AML-193 (cell line): ENCODE results near the gene GPR162.

ENCODE experiments used
- DNase-seq, 2 experiments: peaks; one replicate each; lab custom pipeline; 2025; lab: John Stamatoyannopoulos, UW

Gene GPR162

DNA sequence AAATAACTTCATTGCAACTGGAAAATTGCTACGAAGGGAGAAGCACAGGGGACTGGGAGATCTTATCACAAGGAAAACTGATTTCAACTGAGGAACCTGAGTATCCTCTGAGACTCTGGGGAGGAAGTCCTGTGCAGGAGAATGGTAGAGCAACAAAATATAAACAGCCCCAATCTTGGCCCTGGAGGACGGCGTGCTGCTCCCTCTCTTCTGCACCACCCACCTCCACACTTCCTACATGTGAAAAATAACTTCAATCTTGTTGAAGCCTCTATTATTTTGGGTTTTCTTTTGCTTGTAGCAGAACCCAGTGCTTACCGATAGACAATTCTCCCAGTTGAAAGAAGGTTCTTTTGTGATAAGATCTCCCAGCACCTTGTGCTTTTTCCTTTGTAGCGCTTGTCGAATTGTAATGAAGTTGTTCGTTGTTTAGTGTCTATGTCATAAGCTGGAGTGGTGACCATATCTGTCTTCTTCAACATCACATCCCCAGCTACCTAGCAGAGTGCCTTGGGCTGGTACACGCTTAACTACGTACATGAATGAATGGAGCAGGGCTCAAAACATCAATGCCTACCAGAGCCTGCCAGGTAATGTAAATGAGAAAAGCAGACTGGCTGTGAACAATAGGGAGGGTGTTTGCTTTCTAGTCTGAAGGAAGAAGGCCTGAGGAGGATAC lies 35.1 kb upstream of the GPR162 start:
- no peak for DNase-seq

DNA sequence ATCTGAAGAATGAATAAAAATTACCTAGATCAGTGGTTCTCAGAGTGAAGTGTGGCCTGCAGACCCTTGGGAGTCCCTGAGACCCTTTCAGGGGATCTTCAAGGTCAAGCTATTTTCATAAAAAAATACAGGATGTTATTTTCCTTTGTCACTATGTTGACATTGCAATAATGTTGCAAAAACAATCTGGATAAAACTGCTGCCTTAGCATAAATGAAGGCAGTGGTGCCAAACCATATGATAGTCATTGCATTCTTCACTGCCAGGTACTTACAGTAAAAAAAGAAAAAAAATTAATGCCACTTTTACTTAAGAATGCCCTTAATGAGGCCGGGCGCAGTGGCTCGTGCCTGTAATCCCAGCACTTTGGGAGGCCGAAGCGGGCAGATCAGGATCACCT lies 34.3 kb upstream of the GPR162 start:
- DNase-seq = no peak

DNA sequence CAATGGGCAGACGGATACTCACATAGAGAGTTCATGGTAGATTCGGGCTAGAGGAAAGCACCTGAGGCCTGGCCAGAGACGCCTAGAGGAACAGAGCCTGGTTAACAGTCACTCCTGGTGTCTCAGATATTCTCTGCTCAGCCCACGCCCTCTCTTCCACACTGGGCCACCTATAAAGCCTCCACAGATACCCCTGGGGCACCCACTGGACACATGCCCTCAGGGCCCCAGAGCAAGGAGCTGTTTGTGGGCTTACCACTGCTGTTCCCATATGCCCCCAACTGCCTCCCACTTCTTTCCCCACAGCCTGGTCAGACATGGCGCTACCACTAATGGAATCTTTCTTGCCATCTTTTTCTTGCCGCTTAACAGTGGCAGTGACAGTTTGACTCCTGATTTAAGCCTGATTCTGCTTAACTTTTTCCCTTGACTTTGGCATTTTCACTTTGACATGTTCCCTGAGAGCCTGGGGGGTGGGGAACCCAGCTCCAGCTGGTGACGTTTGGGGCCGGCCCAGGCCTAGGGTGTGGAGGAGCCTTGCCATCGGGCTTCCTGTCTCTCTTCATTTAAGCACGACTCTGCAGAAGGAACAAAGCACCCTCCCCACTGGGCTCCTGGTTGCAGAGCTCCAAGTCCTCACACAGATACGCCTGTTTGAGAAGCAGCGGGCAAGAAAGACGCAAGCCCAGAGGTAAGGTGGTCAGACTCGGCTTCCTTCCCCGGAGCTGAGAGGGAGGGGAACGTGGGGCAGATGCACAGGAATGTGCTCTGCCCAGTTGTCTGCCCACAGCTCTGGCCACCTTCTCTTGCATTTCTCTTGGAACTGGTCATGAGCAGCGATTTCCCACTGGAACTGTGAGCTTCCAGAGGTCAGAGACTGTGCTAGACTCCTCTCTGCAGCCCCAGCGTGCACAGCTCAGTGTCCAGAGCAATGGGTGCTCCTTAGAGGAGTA lies 32.4 kb upstream of the GPR162 start, which contains the start of gene CD4:
CD4 (plus strand) TSS at position 557 of the 953 bp plus-strand sequence. CDS start 10,611 bp downstream, outside the sequence.
- peak in 1 of 2 experiments; percentile 46 for DNase-seq

DNA sequence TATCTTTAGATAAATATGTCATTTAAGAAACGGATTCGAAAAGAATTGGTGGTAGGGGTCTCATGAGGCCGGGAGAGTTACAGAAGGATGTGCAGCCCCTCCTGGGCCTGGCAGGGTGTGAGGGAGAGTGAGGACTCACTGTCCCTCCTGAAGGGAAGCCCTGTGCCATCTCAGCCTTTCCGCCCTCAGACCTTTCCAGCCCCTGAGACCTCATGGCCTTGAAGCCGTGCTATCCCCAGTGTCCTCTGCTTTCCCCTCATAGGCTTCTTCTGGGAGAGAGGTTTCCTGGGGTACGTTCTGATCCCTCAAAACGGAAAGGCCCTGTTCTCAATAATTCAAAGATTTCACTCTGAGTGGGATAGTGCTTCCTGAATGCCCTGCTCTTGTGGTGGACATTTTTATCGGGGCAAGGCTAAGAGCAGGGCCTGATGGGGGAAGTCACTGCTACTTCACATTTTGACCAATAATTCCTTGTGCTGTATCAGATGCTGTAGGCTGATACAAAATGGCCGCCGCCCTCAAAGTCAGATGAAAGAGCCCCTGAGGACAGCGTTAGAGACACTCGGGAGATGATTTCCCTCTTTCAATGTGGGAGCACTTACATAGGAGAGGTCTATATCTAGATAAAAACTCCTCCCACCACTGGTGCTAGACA lies 31.0 kb upstream of the GPR162 start:
- no peak for DNase-seq

DNA sequence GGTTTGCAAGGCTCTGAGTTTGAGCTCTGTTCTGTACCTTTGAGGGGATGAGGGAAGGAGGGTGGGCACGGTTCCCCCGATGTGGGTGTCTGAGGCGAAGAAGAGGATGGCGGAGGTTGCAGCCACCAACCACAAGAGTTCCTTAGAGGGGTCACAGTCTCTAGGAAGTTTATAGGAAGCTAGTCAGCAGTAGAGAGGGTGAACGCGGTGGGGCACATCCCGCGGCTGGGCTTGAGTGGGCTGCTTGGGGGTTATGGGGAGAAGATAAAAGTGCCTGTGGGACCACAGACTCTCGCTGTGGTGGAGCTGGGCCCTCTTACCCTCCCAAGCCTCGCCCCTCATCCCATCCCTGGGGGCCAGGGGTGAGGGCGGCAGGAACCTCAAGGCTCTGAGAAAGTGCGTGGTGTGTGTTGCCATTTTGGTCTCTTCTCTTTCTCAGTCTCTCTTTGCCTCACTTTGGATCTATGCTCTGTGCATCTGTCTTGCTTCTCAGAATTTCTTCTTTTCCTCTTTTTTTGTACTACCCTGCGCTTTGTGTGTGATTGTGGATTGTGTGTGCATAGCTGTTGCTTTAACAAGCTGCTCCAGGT lies 29.6 kb upstream of the GPR162 start:
- no peak for DNase-seq

DNA sequence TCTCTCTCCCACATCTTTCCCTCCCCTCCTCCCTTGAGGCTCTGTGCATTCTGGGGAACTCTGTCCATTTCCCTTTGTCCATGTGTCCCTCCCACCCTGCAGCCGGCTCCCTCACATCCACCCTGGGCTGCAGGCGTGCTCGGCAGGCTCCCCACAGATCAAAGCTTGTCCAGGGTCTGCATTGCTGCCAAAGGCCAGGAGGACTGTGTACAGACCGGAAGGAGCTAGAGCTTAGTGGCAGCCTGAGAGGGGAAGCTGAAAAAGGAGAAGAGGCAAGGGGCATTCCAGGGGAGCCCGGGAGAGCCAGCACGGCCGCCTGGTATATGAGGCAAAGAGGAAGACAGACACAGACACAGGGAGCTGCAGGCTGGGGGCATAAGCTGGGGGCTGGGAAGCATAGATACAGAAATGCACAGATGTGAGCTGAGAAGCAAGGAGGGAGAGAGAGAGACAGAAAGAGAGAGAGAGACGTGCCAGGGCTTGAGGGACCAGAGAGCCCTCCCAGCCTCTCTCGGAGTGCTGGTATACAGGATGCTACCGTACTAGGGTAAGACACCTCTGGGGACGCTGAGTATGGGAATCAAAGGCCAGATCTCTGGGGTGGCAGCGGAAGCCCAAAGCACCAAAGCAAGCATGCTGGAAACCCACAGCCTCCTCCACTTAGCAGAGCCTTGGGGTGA lies 29.0 kb upstream of the GPR162 start:
- DNase-seq = peak; percentile 73 to 81

DNA sequence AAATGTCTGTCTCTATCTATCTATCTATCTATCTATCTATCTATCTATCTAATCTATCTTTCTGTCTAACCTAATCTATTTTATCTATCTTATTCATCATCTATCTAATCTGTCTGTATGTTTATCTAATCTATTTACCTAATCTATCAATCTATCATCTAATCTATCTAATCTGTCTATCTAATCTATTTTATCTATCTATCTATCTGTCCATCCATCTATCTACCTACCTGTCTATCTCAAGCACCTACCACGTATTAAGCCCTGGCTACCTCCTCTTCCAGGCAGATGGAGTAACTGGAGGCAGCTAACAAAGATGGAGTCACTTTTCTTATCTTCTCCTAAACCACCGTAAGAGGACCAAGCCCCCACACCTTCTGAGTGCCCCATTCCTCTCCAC lies 26.5 kb upstream of the GPR162 start:
- no peak for DNase-seq

DNA sequence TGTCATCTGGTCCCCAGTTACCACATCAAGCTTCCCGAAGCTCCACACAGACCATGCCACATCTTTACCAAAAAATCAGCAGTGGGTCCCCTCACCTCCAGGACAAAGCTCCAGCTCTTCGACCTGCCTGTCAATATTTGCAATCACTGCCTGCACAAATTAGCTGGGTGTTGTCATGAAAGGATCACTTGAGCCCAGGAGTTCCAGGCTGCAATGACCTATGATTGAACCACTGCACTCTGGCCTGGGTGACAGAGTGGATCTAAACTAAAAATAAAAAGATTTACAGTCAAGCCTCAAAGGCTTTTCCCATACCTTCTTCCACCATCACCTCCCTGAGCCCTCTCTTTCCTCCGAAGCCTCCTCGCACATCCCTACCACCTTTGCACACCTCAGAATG lies 25.0 kb upstream of the GPR162 start:
- DNase-seq = no peak

DNA sequence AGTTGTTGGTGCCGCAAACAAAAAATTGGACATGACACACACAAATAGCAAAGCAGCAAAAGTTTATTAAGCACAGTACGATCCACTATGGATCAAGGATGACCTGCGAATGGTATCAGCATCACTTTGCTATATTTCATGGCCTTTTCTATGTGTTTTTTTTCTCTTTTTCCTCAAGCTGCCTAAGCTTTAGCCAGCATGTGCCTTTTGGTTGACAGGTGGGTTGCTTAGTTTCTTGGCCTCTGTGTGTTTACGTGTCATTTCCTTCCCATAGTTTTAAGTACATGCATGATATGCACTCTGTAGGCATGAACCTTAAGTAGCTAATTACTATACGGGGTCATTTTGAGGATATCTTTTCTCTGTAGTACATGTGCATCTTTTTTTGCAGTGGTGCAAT lies 22.5 kb upstream of the GPR162 start:
- no peak for DNase-seq

DNA sequence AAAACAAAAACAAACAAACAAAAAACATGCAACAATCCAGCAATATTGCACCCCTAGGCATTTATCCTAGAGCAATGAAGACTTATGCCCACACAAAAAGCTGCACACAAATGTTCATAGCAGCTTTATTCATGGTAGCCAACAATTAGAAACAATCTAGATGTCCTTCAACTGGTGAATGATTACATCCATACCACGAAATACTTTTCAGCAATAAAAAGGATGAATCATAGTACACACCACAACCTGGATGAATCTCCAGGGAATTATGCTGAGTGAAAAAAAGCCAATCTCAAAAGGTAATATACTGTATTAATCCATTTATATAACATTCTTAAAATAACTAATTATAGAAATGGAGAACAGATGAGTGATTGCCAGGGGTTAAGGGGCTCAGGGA lies 14.5 kb upstream of the GPR162 start:
- no peak for DNase-seq

DNA sequence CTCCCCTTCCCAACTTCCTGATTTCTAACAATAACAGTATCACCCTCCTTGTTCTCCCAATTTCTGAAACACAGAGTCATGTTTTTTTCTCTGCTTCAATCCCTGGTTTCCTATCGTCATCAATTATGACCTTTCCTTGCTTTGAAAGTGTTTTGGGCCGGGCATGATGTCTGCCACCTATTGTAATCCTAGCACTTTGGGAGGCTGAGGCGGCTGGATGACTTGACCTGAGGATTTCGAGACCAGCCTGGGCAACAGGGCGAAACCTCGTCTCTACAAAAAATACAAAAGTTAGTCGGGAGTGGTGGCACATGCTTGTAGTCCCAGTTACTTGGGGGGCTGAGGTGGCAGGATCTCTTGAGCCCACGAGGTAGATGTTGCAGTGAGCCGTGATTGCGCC lies 12.6 kb upstream of the GPR162 start:
- no peak for DNase-seq

DNA sequence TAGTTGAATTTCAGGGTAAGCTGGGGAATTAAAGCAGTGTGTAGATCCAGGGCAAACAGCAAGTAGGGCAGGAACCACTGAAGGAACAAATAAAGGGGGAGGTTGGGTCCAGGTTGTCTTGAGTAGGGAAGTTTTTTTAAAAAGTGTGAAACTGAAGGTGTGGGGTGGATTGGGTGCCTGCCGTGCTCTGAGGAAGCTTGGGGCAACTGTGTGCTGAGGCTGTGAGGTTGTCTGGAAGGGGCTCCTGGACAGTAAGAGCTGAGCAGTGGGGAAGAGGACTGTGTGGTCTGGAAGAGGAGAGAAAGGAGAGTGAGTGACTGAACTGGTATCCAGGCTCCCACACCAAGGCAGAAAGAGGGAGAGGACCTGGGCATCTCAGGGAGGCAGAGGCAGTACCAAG lies 10.9 kb upstream of the GPR162 start:
- no peak for DNase-seq

DNA sequence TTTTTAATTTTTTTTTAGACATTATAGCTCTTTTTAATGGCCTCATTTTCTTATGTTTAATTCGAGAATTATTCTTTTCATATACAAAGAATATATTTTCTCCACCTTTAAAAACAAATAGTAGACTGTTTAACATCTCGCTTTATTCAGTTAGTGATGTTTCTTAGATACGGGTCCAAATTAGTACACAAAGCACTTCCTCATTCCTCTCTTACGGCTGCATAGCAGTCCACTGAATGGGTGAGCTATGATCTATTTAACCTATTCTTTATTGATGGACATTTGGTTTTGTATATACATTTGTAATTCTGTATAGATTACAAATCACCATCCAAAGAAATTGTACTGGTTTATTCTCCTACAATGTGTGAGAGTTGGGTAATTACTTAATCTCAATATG lies 8.3 kb upstream of the GPR162 start:
- DNase-seq = no peak

DNA sequence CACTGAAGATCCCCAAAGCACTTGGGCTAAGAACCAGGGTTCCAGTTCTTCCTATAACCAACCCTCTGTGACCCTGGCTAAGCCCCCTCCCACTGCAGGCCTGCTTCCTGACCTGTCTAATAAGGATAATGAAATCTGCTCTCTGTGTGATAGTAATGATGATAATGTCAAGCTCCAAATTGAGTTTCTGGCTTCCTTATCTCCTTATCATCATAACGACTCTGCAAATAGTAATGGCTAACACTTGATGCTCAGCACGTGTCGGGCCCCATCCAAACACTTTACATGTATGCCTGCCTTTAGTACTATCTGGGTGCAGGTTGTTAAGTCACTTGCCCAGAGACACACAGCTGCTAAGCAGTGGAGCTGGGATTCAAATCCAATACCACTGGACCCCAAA lies 5.0 kb upstream of the GPR162 start:
- DNase-seq = no peak

DNA sequence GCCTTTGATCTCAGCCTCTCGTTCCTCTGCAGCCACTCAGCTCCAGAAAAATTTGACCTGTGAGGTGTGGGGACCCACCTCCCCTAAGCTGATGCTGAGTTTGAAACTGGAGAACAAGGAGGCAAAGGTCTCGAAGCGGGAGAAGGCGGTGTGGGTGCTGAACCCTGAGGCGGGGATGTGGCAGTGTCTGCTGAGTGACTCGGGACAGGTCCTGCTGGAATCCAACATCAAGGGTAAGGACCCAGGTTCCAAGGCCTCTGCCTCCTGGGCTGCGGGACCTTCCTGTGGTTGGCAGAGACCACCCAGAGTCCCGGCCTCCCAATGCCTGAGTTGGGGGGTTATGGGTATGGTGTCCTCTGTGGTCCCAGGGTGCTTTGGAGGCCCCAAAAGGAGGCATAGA lies 4.5 kb upstream of the GPR162 start:
- DNase-seq = no peak

DNA sequence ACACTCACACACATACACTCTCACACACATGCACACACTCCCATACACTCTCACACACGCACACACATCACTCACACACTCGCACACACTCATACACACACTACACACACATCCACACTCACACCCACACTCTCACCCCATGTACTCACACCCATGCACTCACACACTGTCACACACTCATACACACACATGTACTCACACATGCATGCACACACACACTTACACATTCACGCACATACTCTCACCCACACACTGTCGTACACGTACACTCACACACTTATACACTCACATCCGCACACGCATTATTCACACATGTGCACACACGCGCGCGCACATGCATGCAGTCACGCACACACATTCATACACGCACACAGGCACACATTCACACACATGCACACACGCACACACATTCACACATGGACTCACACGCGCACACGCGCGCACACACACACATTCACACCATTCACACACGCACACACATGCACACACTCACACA lies 3.9 kb upstream of the GPR162 start:
- no peak for DNase-seq

DNA sequence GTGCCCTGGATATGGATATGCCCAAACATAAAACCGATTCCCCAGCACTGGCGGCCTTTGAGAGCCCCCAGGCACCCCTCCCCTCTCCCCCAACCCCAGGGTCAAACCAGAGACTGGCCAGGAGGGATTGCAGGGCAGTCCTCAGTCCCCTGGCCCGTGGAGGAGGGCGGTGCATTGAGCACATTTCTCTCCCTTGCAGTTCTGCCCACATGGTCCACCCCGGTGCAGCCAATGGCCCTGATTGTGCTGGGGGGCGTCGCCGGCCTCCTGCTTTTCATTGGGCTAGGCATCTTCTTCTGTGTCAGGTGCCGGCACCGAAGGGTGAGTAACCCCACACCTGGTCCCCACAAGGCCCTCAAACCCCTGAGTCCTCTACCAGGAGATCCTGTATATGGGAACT lies 3.4 kb upstream of the GPR162 start:
- no peak for DNase-seq

DNA sequence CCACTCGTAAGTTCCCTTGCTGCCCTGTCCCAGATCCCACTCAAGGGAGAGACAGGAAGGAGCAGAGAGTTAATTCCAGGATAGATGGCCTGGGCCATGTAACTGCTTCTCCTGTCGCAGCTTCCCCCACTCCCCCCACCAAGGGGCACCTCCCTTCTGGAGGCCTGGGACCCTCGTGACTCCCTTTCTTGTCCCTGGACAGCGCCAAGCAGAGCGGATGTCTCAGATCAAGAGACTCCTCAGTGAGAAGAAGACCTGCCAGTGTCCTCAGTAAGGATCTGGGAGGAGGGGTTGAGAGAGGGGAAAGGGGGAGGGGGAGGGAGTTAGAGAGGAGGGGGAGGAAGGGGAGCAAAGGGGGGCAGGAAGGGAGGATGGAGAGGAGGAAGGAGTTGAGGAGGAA lies 3.0 kb upstream of the GPR162 start:
- DNase-seq = no peak

DNA sequence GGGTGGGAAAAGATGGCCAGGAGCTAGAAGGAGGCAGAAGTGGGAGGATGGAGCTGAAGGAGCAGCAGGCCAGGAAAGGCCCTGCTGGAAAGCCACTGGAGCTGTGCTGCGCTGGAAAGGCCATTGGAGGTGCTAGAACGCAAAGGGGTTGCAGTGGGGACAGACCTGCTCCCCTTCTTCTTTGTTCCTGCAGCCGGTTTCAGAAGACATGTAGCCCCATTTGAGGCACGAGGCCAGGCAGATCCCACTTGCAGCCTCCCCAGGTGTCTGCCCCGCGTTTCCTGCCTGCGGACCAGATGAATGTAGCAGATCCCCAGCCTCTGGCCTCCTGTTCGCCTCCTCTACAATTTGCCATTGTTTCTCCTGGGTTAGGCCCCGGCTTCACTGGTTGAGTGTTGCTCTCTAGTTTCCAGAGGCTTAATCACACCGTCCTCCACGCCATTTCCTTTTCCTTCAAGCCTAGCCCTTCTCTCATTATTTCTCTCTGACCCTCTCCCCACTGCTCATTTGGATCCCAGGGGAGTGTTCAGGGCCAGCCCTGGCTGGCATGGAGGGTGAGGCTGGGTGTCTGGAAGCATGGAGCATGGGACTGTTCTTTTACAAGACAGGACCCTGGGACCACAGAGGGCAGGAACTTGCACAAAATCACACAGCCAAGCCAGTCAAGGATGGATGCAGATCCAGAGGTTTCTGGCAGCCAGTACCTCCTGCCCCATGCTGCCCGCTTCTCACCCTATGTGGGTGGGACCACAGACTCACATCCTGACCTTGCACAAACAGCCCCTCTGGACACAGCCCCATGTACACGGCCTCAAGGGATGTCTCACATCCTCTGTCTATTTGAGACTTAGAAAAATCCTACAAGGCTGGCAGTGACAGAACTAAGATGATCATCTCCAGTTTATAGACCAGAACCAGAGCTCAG lies 2.3 kb upstream of the GPR162 start:
- no peak for DNase-seq

DNA sequence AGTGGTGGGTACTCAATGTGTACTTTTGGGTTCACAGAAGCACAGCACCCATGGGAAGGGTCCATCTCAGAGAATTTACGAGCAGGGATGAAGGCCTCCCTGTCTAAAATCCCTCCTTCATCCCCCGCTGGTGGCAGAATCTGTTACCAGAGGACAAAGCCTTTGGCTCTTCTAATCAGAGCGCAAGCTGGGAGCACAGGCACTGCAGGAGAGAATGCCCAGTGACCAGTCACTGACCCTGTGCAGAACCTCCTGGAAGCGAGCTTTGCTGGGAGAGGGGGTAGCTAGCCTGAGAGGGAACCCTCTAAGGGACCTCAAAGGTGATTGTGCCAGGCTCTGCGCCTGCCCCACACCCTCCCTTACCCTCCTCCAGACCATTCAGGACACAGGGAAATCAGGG lies 1.5 kb upstream of the GPR162 start:
- DNase-seq = no peak
